Natural killer cell treated with Interleukin-12 subunit alpha and Interleukin-12 subunit beta and Interleukin-15 and Interleukin-18, amount 100 ng/mL, for 72 hours (primary cell): ENCODE results near the gene FADS3. TPM values are rescaled to one million over a fixed set of nuclear protein-coding genes. Genes with fewer than 3 reads are reported as not detected.
A peak's percentile ranks its signal among the peaks of the same experiment; 100 is the strongest.

Experiments
- ATAC-seq, 2 donors: fragments of 150-1000 bp; cut with Tn5 transposase in 1 of 2; sonication (Bioruptor Pico), chemical (Tn5 transposase) in 1 of 2; 2 replicates each; pipeline ENCODE4 v1.10.0; 2021
- DNase-seq: peaks from one replicate; pipeline ENCODE4 v3.0.0; 2022; ENCODE audit warnings: low spot score
- H3K27ac Mint-ChIP-seq, 2 donors: 1 replicate in 1 of 2; 2 replicates in 1 of 2; pipeline ENCODE4 v1.8.0; 2022; ENCODE audit warnings: mixed read lengths in 2 of 2, mild to moderate bottlenecking in 1 of 2, moderate library complexity in 1 of 2
- H3K27me3 Mint-ChIP-seq, 2 donors: 1 replicate in 1 of 2; 2 replicates in 1 of 2; pipeline ENCODE4 v1.8.0; 2022; ENCODE audit warnings: mixed read lengths in 2 of 2
- H3K36me3 Mint-ChIP-seq: one replicate; pipeline ENCODE4 v1.8.0; 2022; ENCODE audit warnings: mixed read lengths
- H3K4me1 Mint-ChIP-seq, 2 donors: 1 replicate in 1 of 2; 2 replicates in 1 of 2; pipeline ENCODE4 v1.8.0; 2022; ENCODE audit warnings: low read depth in 2 of 2, mixed read lengths in 2 of 2, mild to moderate bottlenecking in 1 of 2
- H3K4me3 Mint-ChIP-seq: one replicate; pipeline ENCODE4 v1.8.0; 2022; ENCODE audit warnings: mixed read lengths
- H3K9me3 Mint-ChIP-seq: 2 replicates; pipeline ENCODE4 v1.8.0; 2022; ENCODE audit warnings: mixed read lengths
- total RNA-seq, 2 donors: library from RNA; stranded (reverse); gene quantifications; one replicate each; pipeline ENCODE4 v1.2.3, GENCODE V29; 2022

The FADS3 gene
- total RNA-seq, 2 donors from 2014 or later: 13.2 to 14.0 TPM

DNA sequence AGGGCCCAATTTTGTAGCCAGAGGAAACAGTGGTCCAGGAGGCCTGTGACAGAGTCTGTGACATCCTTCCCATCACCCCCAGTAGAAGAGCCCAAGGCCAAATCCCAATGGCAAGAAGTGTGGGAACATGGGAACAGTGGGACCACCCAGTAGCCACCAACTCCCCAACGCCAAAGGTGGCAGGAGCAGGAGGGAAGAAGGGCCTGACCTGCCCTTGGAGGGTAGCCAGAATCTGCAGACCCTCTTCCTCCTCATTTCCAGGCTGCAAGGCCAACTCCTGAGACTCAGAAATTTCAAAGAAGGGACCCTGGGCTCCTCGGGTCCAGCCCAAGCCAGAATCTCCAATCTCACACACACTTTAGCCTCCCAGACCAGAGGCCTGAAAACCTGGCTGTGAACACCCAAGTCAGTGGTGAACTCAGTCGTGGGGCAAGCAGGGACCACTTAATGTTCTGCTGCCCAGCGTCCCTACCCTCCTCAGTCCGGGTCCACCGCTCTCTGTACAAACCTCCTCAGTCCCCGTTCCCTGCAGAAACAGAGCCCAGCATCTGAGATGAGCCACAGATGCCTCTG lies 19.9 kb upstream of the FADS3 start:
- H3K27me3 Mint-ChIP-seq: peaks cover 0 to 26% of the 10 kb centered on the region in 2 donors
- ATAC-seq (no peak), DNase-seq (no peak)
- H3K36me3 Mint-ChIP-seq: no peaks in the 10 kb centered on the region
- H3K9me3 Mint-ChIP-seq: no peaks in the 10 kb centered on the region
- H3K4me1 Mint-ChIP-seq: no peaks in the 10 kb centered on the region
- H3K4me3 Mint-ChIP-seq: no peak overlapping the region
- H3K27ac Mint-ChIP-seq: no peak overlapping the region

GRCh38 chr11:61910187-61911127 lies 19.1 kb upstream of the FADS3 start:
- H3K4me3 Mint-ChIP-seq: no peak overlapping the region
- H3K9me3 Mint-ChIP-seq: no peaks in the 10 kb centered on the region
- no peaks in the 10 kb centered on the region for H3K4me1 Mint-ChIP-seq
- ATAC-seq (no peak), DNase-seq (no peak)
- peaks cover 0 to 24% of the 10 kb centered on the region in 2 donors for H3K27me3 Mint-ChIP-seq
- H3K36me3 Mint-ChIP-seq: no peaks in the 10 kb centered on the region
- no peak overlapping the region for H3K27ac Mint-ChIP-seq

- DNase-seq: no peak
- Mint-ChIP-seq H3K9me3 (no peaks in the 10 kb centered on the region), H3K4me1 (peaks cover 0 to 3% of the 10 kb centered on the region in 2 donors), H3K27ac (no peak overlapping the region), H3K4me3 (no peak overlapping the region), H3K36me3 (no peaks in the 10 kb centered on the region), H3K27me3 (peaks cover 0 to 12% of the 10 kb centered on the region in 2 donors)
- no peak for ATAC-seq
Measured at GRCh38 chr11:61908730-61909316, 17.5 kb upstream of the FADS3 start.

- Mint-ChIP-seq H3K4me3 (no peak overlapping the region), H3K27ac (no peak overlapping the region), H3K9me3 (no peaks in the 10 kb centered on the region), H3K27me3 (peaks cover 0 to 8% of the 10 kb centered on the region in 2 donors), H3K4me1 (peaks cover 0 to 4% of the 10 kb centered on the region in 2 donors), H3K36me3 (no peaks in the 10 kb centered on the region)
- DNase-seq: no peak
- no peak for ATAC-seq
Measured at GRCh38 chr11:61907871-61908729, 16.8 kb upstream of the FADS3 start.

DNA sequence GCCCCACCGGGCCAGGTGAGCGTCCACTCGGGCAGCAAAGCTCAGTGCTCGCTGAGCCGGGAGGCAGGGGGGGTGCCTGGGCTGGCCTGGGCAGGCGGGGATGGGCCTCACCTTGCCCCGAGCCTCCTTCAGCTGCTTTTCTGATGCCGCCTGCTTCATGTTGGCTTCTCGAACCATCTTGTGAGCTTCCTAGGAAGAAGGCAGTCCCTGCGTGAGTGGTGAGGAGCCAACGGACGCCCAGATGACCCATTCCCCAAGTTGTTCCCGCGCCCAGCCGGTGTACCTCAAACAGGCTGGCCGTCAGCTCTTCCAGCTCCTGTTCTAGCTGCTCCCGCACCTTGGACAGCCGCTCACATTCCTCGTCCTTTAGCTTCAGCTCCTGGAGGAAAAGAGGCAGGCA lies 15.9 kb upstream of the FADS3 start:
- H3K4me1 Mint-ChIP-seq: peaks cover 0 to 4% of the 10 kb centered on the region in 2 donors
- no peaks in the 10 kb centered on the region for H3K36me3 Mint-ChIP-seq
- no peak overlapping the region for H3K27ac Mint-ChIP-seq
- ATAC-seq: no peak
- H3K27me3 Mint-ChIP-seq: peaks cover 0 to under 1% of the 10 kb centered on the region in 2 donors
- no peaks in the 10 kb centered on the region for H3K9me3 Mint-ChIP-seq
- H3K4me3 Mint-ChIP-seq: no peak overlapping the region
- no peak for DNase-seq

DNA sequence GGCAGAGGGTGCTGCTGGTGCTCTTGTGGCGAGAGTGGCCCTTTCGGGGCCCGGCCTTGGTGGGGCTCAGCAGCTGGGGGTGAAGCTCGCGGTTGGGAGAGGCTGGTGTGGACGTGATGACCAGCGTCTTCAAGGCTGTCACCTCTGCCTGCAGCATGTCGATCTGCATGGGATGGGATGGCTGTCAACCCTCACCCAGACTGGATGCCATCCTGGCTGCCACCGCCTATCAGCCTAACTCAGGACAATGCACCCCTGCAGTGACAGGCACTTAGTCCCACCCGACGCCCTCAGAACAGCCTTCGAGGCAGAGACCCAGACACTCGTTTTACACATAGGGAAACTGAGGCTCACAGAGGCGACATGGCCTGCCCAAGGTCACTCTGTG lies 15.2 kb upstream of the FADS3 start:
- no peak for ATAC-seq
- H3K27me3 Mint-ChIP-seq: no peaks in the 10 kb centered on the region

DNA sequence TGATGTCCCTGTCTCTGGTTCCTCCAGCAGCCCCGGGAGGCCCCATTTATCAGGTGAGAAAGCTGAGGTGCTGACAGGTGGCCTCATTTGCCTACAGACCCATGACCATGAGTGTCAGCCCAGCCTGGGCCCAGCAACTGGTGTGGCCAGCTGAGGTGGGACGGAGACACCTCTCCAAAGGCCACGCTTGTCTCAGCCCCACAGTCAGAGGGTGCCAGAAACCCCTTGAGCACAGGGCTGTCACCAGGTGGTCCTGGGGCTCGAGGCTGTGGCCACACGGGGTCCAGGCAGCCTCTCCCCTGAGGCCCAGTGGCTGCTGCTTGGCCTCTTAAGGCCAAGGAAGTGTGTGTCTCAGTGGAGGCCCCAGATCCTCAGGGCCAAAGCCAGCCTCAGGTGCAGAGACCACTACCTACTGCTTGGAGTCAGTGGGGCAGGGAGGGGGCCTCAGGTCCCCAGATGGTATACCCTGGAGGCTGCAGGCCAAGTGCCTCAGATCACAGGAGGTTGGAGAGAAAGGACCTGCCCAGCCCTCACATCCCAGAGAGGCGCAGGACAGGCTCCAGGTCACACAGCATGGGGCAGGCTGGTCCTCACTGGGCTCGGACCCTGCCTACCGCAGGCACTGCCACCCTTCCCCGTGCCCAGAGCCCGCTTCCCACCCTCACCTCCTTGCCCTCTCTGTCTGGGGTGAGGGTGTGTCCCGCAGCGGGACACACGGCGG lies 14.6 kb upstream of the FADS3 start:
- H3K4me3 Mint-ChIP-seq: no peak overlapping the region
- H3K9me3 Mint-ChIP-seq: no peaks in the 10 kb centered on the region
- ATAC-seq: no peak
- no peak for DNase-seq
- H3K36me3 Mint-ChIP-seq: no peaks in the 10 kb centered on the region
- H3K27ac Mint-ChIP-seq: no peak overlapping the region
- H3K4me1 Mint-ChIP-seq: peaks cover 0 to 4% of the 10 kb centered on the region in 2 donors
- no peaks in the 10 kb centered on the region for H3K27me3 Mint-ChIP-seq

More for the DNA sequence above, 15.2 kb upstream of the FADS3 start:
- H3K4me3 Mint-ChIP-seq: no peak overlapping the region
- no peak overlapping the region for H3K27ac Mint-ChIP-seq
- no peaks in the 10 kb centered on the region for H3K9me3 Mint-ChIP-seq
- no peaks in the 10 kb centered on the region for H3K36me3 Mint-ChIP-seq
- DNase-seq: no peak
- peaks cover 0 to 4% of the 10 kb centered on the region in 2 donors for H3K4me1 Mint-ChIP-seq

DNA sequence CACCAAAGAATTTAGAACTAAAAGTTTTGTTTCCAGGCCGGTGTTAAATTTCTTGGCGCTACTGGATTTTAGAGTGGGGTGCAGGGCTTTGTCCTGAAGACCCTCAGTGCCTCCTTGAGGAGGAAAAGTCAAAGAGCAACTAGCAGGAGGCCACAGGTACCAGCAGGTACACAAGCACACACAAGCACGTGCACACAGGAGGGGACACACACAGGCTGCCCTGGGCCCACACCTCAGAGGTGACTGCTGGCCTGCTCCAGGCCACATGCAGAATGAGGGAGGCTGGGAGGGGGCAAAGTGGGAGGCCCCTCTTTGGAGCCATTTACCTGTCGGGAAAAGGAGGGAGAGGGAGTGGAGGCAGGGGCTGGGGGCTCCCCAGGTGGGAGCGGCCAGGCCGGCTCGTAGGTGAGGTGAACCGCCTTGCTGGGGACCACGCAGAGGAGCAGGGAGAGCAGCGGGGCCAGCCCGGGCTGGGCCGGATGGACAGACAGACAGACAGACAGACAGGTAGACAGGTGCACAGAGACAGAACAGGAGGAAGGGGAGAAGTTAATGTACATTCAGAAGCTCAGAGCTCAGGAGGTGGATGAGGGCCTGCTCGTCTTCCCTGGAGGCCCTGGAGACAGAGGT lies 13.8 kb upstream of the FADS3 start:
- H3K9me3 Mint-ChIP-seq: no peaks in the 10 kb centered on the region
- H3K4me3 Mint-ChIP-seq: no peak overlapping the region
- H3K36me3 Mint-ChIP-seq: no peaks in the 10 kb centered on the region
- DNase-seq (no peak), ATAC-seq (no peak)
- H3K27me3 Mint-ChIP-seq: no peaks in the 10 kb centered on the region
- H3K27ac Mint-ChIP-seq: no peak overlapping the region
- peaks cover 0 to 4% of the 10 kb centered on the region in 2 donors for H3K4me1 Mint-ChIP-seq

DNA sequence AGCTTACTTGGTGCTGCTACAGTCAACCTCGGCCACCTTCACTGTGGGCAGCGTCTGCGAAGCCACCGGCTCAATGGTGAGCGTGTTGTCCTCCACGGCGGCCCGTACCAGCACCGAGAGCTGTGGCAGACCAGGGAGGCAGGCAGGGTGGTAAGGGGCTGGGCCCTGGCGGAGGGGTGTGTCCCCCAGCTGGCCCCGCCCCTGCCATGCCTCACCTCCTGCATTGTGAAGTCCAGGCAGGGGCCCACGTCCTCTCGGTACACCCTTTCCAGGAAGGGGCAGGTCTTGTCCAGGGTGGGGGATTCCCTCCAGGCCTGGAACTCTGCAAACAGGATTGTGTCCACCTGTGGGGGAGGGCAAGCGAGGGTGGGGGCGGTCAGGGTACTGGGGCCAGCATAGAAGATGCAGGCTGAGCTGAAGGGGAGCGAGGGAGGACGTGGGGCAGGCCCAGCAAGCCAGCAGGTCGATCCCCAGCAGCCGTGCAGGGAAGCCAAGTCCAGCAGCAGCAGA lies 13.2 kb upstream of the FADS3 start:
- Mint-ChIP-seq H3K27ac (no peak overlapping the region), H3K4me1 (peaks cover 0 to 4% of the 10 kb centered on the region in 2 donors), H3K9me3 (no peaks in the 10 kb centered on the region), H3K4me3 (no peak overlapping the region), H3K27me3 (no peaks in the 10 kb centered on the region), H3K36me3 (no peaks in the 10 kb centered on the region)
- ATAC-seq (peak; percentile 39 to 66), DNase-seq (no peak)

DNA sequence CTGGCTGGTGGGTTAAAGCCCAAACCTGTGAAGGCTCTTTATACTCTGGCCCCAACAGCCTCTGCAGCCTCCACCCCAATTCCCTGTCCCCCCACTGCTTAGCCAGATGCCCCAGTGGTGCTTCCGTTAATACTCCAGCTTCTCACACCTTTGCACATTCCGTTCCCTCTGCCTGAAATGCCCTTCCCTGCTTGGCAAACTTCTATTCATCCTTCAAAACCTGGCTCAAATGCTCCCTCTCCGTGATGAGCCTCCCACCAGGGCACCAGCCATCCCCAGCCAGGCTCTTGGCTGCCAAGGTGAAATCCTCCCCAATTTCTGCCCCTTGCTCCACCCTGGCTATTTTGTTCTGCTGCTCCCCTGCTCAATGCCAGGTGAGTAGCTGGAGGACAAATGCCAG lies 12.5 kb upstream of the FADS3 start:
- no peaks in the 10 kb centered on the region for H3K36me3 Mint-ChIP-seq
- DNase-seq (no peak), ATAC-seq (no peak)
- peaks cover 5 to 9% of the 10 kb centered on the region in 2 donors for H3K4me1 Mint-ChIP-seq
- no peaks in the 10 kb centered on the region for H3K9me3 Mint-ChIP-seq
- H3K27ac Mint-ChIP-seq: peak overlapping the region in 1 of 2 donors; percentile 35
- H3K4me3 Mint-ChIP-seq: no peak overlapping the region
- H3K27me3 Mint-ChIP-seq: no peaks in the 10 kb centered on the region

DNA sequence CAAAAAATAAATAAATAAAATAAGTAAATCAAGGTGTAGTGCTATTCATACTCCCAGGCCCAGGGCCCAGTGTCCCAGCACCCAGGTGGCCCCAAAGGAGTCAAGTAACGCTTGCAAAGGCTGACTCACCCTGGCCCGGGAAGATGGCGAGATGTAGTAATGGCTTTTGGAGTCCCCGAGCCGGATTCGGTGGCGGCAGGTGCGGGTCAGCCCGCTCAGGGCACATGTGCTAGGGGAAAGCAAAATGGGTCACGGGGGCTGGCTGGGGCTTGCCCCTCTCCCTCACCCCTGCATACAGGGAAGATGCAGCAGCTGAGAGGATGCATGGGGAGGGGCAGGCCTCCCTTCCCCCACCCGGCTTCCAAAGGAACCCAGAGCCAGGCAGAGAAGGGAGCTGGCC lies 11.0 kb upstream of the FADS3 start:
- no peak overlapping the region for H3K4me3 Mint-ChIP-seq
- DNase-seq (no peak), ATAC-seq (no peak)
- H3K4me1 Mint-ChIP-seq: peaks cover 5 to 9% of the 10 kb centered on the region in 2 donors
- no peaks in the 10 kb centered on the region for H3K27me3 Mint-ChIP-seq
- H3K9me3 Mint-ChIP-seq: no peaks in the 10 kb centered on the region
- H3K36me3 Mint-ChIP-seq: no peaks in the 10 kb centered on the region
- H3K27ac Mint-ChIP-seq: no peak overlapping the region

DNA sequence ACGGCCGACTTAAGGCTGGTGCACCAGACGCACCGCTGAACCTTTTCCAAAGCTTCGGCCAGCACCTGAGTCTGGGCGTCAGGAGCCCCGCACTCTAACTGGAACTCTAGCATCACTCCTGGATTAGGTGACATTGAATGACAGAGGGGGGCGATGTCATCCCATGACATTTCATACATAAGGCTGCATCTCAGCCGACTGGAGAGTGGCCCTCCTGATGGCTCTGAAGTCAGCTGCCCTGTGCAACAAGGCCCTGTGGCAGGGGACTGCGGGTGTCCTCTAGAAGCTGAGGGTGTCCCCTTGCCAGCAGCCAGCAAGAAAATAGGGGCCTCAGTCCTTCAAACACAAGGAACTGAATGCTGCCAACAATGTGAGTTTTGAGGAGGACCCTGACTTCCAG lies 10.1 kb upstream of the FADS3 start:
- H3K9me3 Mint-ChIP-seq: no peaks in the 10 kb centered on the region
- H3K36me3 Mint-ChIP-seq: no peaks in the 10 kb centered on the region
- peaks cover 5 to 11% of the 10 kb centered on the region in 2 donors for H3K4me1 Mint-ChIP-seq
- no peak overlapping the region for H3K4me3 Mint-ChIP-seq
- DNase-seq (no peak), ATAC-seq (no peak)
- no peaks in the 10 kb centered on the region for H3K27me3 Mint-ChIP-seq
- no peak overlapping the region for H3K27ac Mint-ChIP-seq
